K562 (cell line): ENCODE measurements around the gene TMEM184A. TPM values are rescaled to one million over a fixed set of nuclear protein-coding genes. Genes with fewer than 3 reads are reported as not detected.

Experiments used
- ATAC-seq: fragments of 200-7000 bp; cut with Tn5 transposase; 3 replicates; pipeline ENCODE4 v1.9.1; 2020; ENCODE audit warnings: moderate library complexity
- BruUV-seq: library from RNA; stranded (reverse); fragments of 400-500 nt; replicated peaks from 2 replicates; lab custom pipeline; 2021; lab: Mats Ljungman, UMichigan
- CTCF ChIA-PET: fragments of 300-600 bp; formaldehyde crosslinking; extraction: SDS; loops from one replicate; lab custom pipeline; 2021; ENCODE audit warnings: low intra/inter-chr PET ratio; lab: Yijun Ruan, JAX
- POLR2A ChIA-PET: fragments of 300-600, 350-650 bp; sonication (Branson Sonifier 250); formaldehyde crosslinking; extraction: SDS; loops from one replicate; lab custom pipeline; 2021; ENCODE audit warnings: antibody characterized with exemption, inconsistent platforms; lab: Yijun Ruan, JAX
- DNase-seq, 4 experiments: peaks; one replicate each; pipeline versions ENCODE4 v3.0.0 to v3.0.0-alpha.2; 2011 to 2018; ENCODE audit warnings: low spot score in 3 of 4, mixed read lengths in 3 of 4; ENCODE audit errors: extremely low read depth in 1 of 4
- FAIRE-seq: peaks from 2 replicates; lab custom pipeline; 2011; peaks lifted over from hg19 to GRCh38; lab: Jason Lieb, UNC
- H2AFZ ChIP-seq: 2 replicates; pipeline ENCODE4 v1.6.0; 2011; ENCODE audit warnings: low read depth, low read length, control low read depth, inconsistent platforms
- H3K27ac ChIP-seq: fragments of 200-600 bp; 3 replicates; pipeline ENCODE4 v1.8.0; 2011; ENCODE audit warnings: low read depth, mild to moderate bottlenecking, control low read depth, inconsistent platforms, low read length, moderate library complexity, mixed read lengths; ENCODE audit errors: extremely low read depth
- H3K27me3 ChIP-seq, 2 experiments: fragments of 300-600 bp in 1 of 2; 2 replicates in 1 of 2; 3 replicates in 1 of 2; pipeline versions ENCODE4 v1.6.0 to v1.8.0; 2011; ENCODE audit warnings: inconsistent platforms in 2 of 2, low read length in 2 of 2, mild to moderate bottlenecking in 1 of 2, mixed read lengths in 1 of 2, moderate library complexity in 1 of 2; ENCODE audit not compliant: control insufficient read depth in 2 of 2, insufficient read depth in 2 of 2
- H3K36me3 ChIP-seq: fragments of 300-600 bp; 3 replicates; pipeline ENCODE4 v1.8.0; 2011; ENCODE audit warnings: mild to moderate bottlenecking, low read length, inconsistent platforms; ENCODE audit not compliant: control insufficient read depth, insufficient read depth
- H3K4me1 ChIP-seq, 2 experiments: fragments of 200-600 bp in 1 of 2; replicated peaks in 1 of 2; 2 replicates in 1 of 2; 3 replicates in 1 of 2; pipeline versions ENCODE4 v1.5.1 to v1.8.0; 2011; ENCODE audit warnings: inconsistent platforms in 2 of 2, low read length in 2 of 2, mild to moderate bottlenecking in 1 of 2, mixed read lengths in 1 of 2, moderate library complexity in 1 of 2; ENCODE audit not compliant: control insufficient read depth in 2 of 2, insufficient read depth in 2 of 2
- H3K4me2 ChIP-seq: 2 replicates; pipeline ENCODE4 v1.6.1; 2011; ENCODE audit warnings: low read length, control low read depth, inconsistent platforms, mixed read lengths; ENCODE audit not compliant: insufficient read depth
- H3K4me3 ChIP-seq: fragments of 200-600 bp; sonication (generic), shearing (Covaris generic); 2 replicates; pipeline ENCODE4 v1.5.1; 2016; ENCODE audit warnings: control low read depth, inconsistent platforms
- H3K79me2 ChIP-seq: fragments of 200-600 bp; 3 replicates; pipeline ENCODE4 v1.8.0; 2011; ENCODE audit warnings: low read length, inconsistent platforms; ENCODE audit not compliant: control insufficient read depth, insufficient read depth
- H3K9ac ChIP-seq, 2 experiments: 2 replicates each; pipeline versions ENCODE4 v1.6.0 to v1.6.1; 2011; ENCODE audit warnings: low read depth in 2 of 2, low read length in 2 of 2, control low read depth in 1 of 2, inconsistent platforms in 1 of 2, mild to moderate bottlenecking in 1 of 2, mixed read lengths in 1 of 2; ENCODE audit not compliant: insufficient read depth in 1 of 2
- H3K9me1 ChIP-seq: one replicate; pipeline ENCODE4 v1.6.0; 2011; ENCODE audit warnings: inconsistent platforms, mild to moderate bottlenecking, low read length, moderate library complexity; ENCODE audit not compliant: control insufficient read depth, insufficient read depth
- H3K9me3 ChIP-seq: replicated peaks from 2 replicates; pipeline ENCODE4 v1.5.1; 2011; ENCODE audit warnings: low read depth, low read length, inconsistent platforms; ENCODE audit not compliant: control insufficient read depth, insufficient read depth
- H4K20me1 ChIP-seq: replicated peaks from 2 replicates; pipeline ENCODE4 v1.6.1; 2011; ENCODE audit warnings: low read length, inconsistent platforms, mixed read lengths; ENCODE audit not compliant: control insufficient read depth, insufficient read depth
- ATF7 ChIP-seq: fragments of 450-650 bp; IDR thresholded peaks from 2 replicates; pipeline ENCODE4 v1.7.1; 2014; ENCODE audit warnings: mild to moderate bottlenecking, moderate library complexity
- BACH1 ChIP-seq: fragments of 200-800 bp; sonication (Bioruptor generic); IDR thresholded peaks from 2 replicates; pipeline ENCODE4 v1.6.1; 2016; ENCODE audit warnings: missing genetic modification characterization, missing compliant biosample characterization
- CHD2 ChIP-seq: IDR thresholded peaks from 2 replicates; pipeline ENCODE4 v1.6.1; 2011; ENCODE audit warnings: low read depth, low read length
- CREB5 ChIP-seq: fragments of 250-450 bp; sonication (Bioruptor Pico); IDR thresholded peaks from 2 replicates; pipeline ENCODE4 v1.5.0; 2020; ENCODE audit warnings: mild to moderate bottlenecking
- EHMT2 ChIP-seq: fragments of 450-650 bp; IDR thresholded peaks from 2 replicates; pipeline ENCODE4 v1.6.1; 2018; ENCODE audit warnings: antibody characterized with exemption
- HES1 ChIP-seq: fragments of 450-650 bp; IDR thresholded peaks from 2 replicates; pipeline ENCODE4 v1.6.1; 2016; ENCODE audit warnings: low read depth, mild to moderate bottlenecking, moderate library complexity
- KAT7 ChIP-seq: sonication (generic); formaldehyde crosslinking; IDR thresholded peaks from 2 replicates; pipeline ENCODE4 v1.8.0; 2022; ENCODE audit warnings: missing genetic modification reagents, mild to moderate bottlenecking, borderline replicate concordance
- KLF10 ChIP-seq: fragments of 250-450 bp; sonication (Bioruptor Pico); IDR thresholded peaks from 2 replicates; pipeline ENCODE4 v1.6.1; 2021; ENCODE audit warnings: matching md5 sums
- MTA1 ChIP-seq: fragments of 450-650 bp; IDR thresholded peaks from 2 replicates; pipeline ENCODE4 v1.6.1; 2017; ENCODE audit warnings: borderline replicate concordance
- NFE2L1 ChIP-seq: fragments of 450-650 bp; IDR thresholded peaks from 2 replicates; pipeline ENCODE4 v1.6.1; 2016; ENCODE audit warnings: missing genetic modification characterization, low read depth, mild to moderate bottlenecking, missing compliant biosample characterization, moderate library complexity, borderline replicate concordance
- PYGO2 ChIP-seq: fragments of 450-650 bp; IDR thresholded peaks from 2 replicates; pipeline ENCODE4 v1.6.1; 2016; ENCODE audit warnings: mild to moderate bottlenecking, missing genetic modification characterization, moderate library complexity, missing compliant biosample characterization
- RBFOX2 ChIP-seq: fragments of 200-400 bp; formaldehyde crosslinking; IDR thresholded peaks from 2 replicates; pipeline ENCODE4 v1.6.1; 2017; ENCODE audit warnings: low read depth, mild to moderate bottlenecking, low read length, moderate library complexity
- SP1 ChIP-seq: sonication (generic); formaldehyde crosslinking; IDR thresholded peaks from 2 replicates; pipeline ENCODE4 v1.8.1; 2022; ENCODE audit warnings: mild to moderate bottlenecking, missing genetic modification reagents
- TAF9B ChIP-seq: fragments of 450-650 bp; IDR thresholded peaks from 2 replicates; pipeline ENCODE4 v1.6.1; 2018; ENCODE audit warnings: mild to moderate bottlenecking; ENCODE audit not compliant: partially characterized antibody
- TAL1 ChIP-seq: fragments of 450-650 bp; IDR thresholded peaks from 2 replicates; pipeline ENCODE4 v1.6.1; 2016; ENCODE audit warnings: mild to moderate bottlenecking
- TCF3 ChIP-seq: sonication (generic); formaldehyde crosslinking; IDR thresholded peaks from 2 replicates; pipeline ENCODE4 v1.4.0; 2020; ENCODE audit warnings: mild to moderate bottlenecking, missing genetic modification reagents
- ZFP1 ChIP-seq: fragments of 450-650 bp; formaldehyde crosslinking; IDR thresholded peaks from 2 replicates; pipeline ENCODE4 v1.4.0; 2020; ENCODE audit warnings: mild to moderate bottlenecking, mixed read lengths
- ZNF274 ChIP-seq: IDR thresholded peaks from 2 replicates; pipeline ENCODE4 v1.6.1; 2011; ENCODE audit warnings: low read depth, mild to moderate bottlenecking, low read length, moderate library complexity, borderline replicate concordance
- ZNF347 ChIP-seq: fragments of 450-650 bp; formaldehyde crosslinking; IDR thresholded peaks from 2 replicates; pipeline ENCODE4 v1.4.0; 2020; ENCODE audit warnings: low read depth, mild to moderate bottlenecking, moderate library complexity
- ZNF395 ChIP-seq: fragments of 200-800 bp; sonication (Bioruptor generic); IDR thresholded peaks from 2 replicates; pipeline ENCODE4 v1.6.1; 2017; ENCODE audit warnings: missing genetic modification characterization, missing compliant biosample characterization
- ZNF586 ChIP-seq: fragments of 450-650 bp; formaldehyde crosslinking; conservative IDR thresholded peaks from 2 replicates; pipeline ENCODE4 v1.4.0; 2020; ENCODE audit warnings: mild to moderate bottlenecking, moderate library complexity
- WGBS: fragments of 100-300 bp; shearing (Covaris generic); methylation state at CpG from one replicate; pipeline ENCODE4 v1.1.6; 2016; ENCODE audit warnings: low coverage, mixed read lengths; ENCODE audit not compliant: insufficient coverage; ENCODE audit errors: missing lambda C conversion rate; 5-methylcytosine and 5-hydroxymethylcytosine counted together
- in situ Hi-C: fragments of 300-500 bp; cut with MboI; formaldehyde crosslinking; loops from 4 replicates; pipeline ENCODE4 v1.15.0; 2018; ENCODE audit warnings: inconsistent platforms, mixed read lengths
- intact Hi-C: fragments of 100-400 bp; cut with micrococcal nuclease; formaldehyde crosslinking; loops from 2 replicates; pipeline ENCODE4 v1.14.2; 2022
- polyA plus RNA-seq, 8 experiments: library from polyadenylated mRNA; depleted of rRNA in 4 of 8; stranded (reverse) in 5 of 8; unstranded in 3 of 8; fragments of >200 nt; fragmentation: Nextera tagmentation in 2 of 8; fragmentation: Illumina TruSeq in 1 of 8; extraction: Ambion mirVana in 2 of 8; extraction: Trizol in 1 of 8; gene quantifications; 2 replicates each; pipeline versions ENCODE4 v1.2.1 to v1.2.3, GENCODE V29; 2011 to 2014; ENCODE audit warnings: inconsistent platforms in 1 of 8, missing spikeins in 1 of 8
- total RNA-seq, 7 experiments: library from RNA; depleted of rRNA in 6 of 7; stranded (reverse); fragments of >200 nt in 6 of 7; fragmentation: Illumina TruSeq in 2 of 7; extraction: Trizol in 2 of 7; gene quantifications; 2 replicates each; pipeline versions ENCODE4 v1.2.1 to v1.2.3, GENCODE V29; 2011 to 2021; ENCODE audit warnings: low replicate concordance in 1 of 7

TMEM184A gene
- total and polyA plus RNA-seq, 9 of the 15 experiments (the other 6 are each of a cell fraction or from before 2014, with no cell fraction given), result 0.10 to 0.18 (median 0.11) TPM; not detected in 6

- H3K4me3 ChIP-seq, result no peak overlapping the region; the same call in 1 of the 2 replicates
- peaks cover 30% of the 10 kb centered on the region; the same call in 2 of the 3 replicates for H3K36me3 ChIP-seq
- peak overlapping the region; percentile 39 to 89 for H3K9ac ChIP-seq
- in situ Hi-C loops, result no loop called here
- ATAC-seq (no peak), FAIRE-seq (peak; percentile 84), DNase-seq (peak; percentile 51 to 58 (median 54))
- peaks cover 31 to 71% of the 10 kb centered on the region in 2 experiments; a peak in 4 of 5 replicates for H3K4me1 ChIP-seq
- no TSS peak for BruUV-seq
- no peaks in the 10 kb centered on the region for H4K20me1 ChIP-seq
- H3K4me2 ChIP-seq, result peak overlapping the region; percentile 56
- WGBS, result 41% methylated on average over 23 of the region's 26 CpGs
- no peaks in the 10 kb centered on the region for H3K9me1 ChIP-seq
- no peak overlapping the region for H2AFZ ChIP-seq
- ChIA-PET POLR2A (interaction anchor here (0.6 to 0.7 kb wide), 2 partner anchors 15 to 787 kb away, joined by 3 read pairs; partner anchors contain the start of gene EIF3B), CTCF (no interaction called here)
- H3K27me3 ChIP-seq, result no peaks in the 10 kb centered on the region
- no peaks in the 10 kb centered on the region for H3K9me3 ChIP-seq
- H3K27ac ChIP-seq, result peak overlapping the region; percentile 56
- H3K79me2 ChIP-seq, result peaks cover 44% of the 10 kb centered on the region
- intact Hi-C loops, result no loop called here
- no peak for TF ChIP-seq KLF10 (CRISPR knock-in tag)
- TF ChIP-seq TCF3, result no peak
- TF ChIP-seq RBFOX2, result 0 out of 2 replicates have a peak, but pooled peaks have one; percentile 1
- no peak for TF ChIP-seq MTA1
- TF ChIP-seq TAL1, result no peak
- TF ChIP-seq ZNF395, result no peak
- no peak for TF ChIP-seq ATF7
- no peak for TF ChIP-seq TAF9B
- no peak for TF ChIP-seq BACH1 (tag)
- TF ChIP-seq CREB5, result no peak
- TF ChIP-seq HES1, result no peak
- TF ChIP-seq SP1 (CRISPR knock-in tag), result no peak
- no peak for TF ChIP-seq CHD2
- TF ChIP-seq ZFP1 (CRISPR knock-in tag), result no peak
- TF ChIP-seq PYGO2 (tag), result no peak
- TF ChIP-seq EHMT2, result no peak
- no peak for TF ChIP-seq ZNF274
- 0 out of 2 replicates have a peak, but pooled peaks have one; percentile 16 for TF ChIP-seq NFE2L1 (tag)
- TF ChIP-seq ZNF586 (CRISPR knock-in tag), result no peak
- TF ChIP-seq ZNF347, result no peak
- TF ChIP-seq KAT7, result 0 out of 2 replicates have a peak, but pooled peaks have one; percentile 31
Measured at GRCh38 chr7:1567049-1567771, 11.2 kb upstream of the TMEM184A start.
